Ovary (tissue), 3 donors: Measurements from ENCODE around the gene FA2H.

Experiments
- CTCF ChIP-seq, 3 donors: fragments of 450-650 bp in 2 of 3; fragments of 200-600 bp in 1 of 3; IDR thresholded peaks; one replicate each; pipeline versions ENCODE4 v1.5.1 to v1.8.0; 2016 to 2022; ENCODE audit warnings: antibody characterized with exemption in 3 of 3, mild to moderate bottlenecking in 1 of 3
- EP300 ChIP-seq: sonication (generic); formaldehyde crosslinking; IDR thresholded peaks from one replicate; pipeline ENCODE4 v1.6.1; 2017; ENCODE audit warnings: antibody characterized with exemption
- POLR2A ChIP-seq: fragments of 450-650 bp; IDR thresholded peaks from one replicate; pipeline ENCODE4 v1.6.1; 2017; ENCODE audit warnings: antibody characterized with exemption, mild to moderate bottlenecking, moderate library complexity
- donor health status: DM: no; HTN: no; CAD: no.

GRCh38 chr16:74756203-74756602 lies 18.4 kb downstream of the FA2H start:
- no peak for TF ChIP-seq POLR2A
- no peak for TF ChIP-seq CTCF (IDR thresholded peaks at IDR 0.05)
- TF ChIP-seq EP300, result no peak
